Thyroid gland (tissue), 4 donors: ENCODE data around the gene FXYD1.

ENCODE experiments used
- POLR2A ChIP-seq, 2 donors: fragments of 450-650 bp; IDR thresholded peaks; one replicate each; pipeline ENCODE4 v1.6.1; 2017; ENCODE audit warnings: antibody characterized with exemption in 2 of 2, mild to moderate bottlenecking in 2 of 2, moderate library complexity in 1 of 2
- TF ChIP-seq, protein P1 (sequence below), 6 experiments: fragments of 200-600 bp in 3 of 6; fragments of 450-650 bp in 3 of 6; sonication (generic) in 3 of 6; IDR thresholded peaks; one replicate each; pipeline ENCODE4 v1.5.1; 2016 to 2019; ENCODE audit warnings: antibody characterized with exemption in 6 of 6, mild to moderate bottlenecking in 2 of 6, inconsistent platforms in 1 of 6, moderate library complexity in 1 of 6

- TF ChIP-seq, protein P1, sequence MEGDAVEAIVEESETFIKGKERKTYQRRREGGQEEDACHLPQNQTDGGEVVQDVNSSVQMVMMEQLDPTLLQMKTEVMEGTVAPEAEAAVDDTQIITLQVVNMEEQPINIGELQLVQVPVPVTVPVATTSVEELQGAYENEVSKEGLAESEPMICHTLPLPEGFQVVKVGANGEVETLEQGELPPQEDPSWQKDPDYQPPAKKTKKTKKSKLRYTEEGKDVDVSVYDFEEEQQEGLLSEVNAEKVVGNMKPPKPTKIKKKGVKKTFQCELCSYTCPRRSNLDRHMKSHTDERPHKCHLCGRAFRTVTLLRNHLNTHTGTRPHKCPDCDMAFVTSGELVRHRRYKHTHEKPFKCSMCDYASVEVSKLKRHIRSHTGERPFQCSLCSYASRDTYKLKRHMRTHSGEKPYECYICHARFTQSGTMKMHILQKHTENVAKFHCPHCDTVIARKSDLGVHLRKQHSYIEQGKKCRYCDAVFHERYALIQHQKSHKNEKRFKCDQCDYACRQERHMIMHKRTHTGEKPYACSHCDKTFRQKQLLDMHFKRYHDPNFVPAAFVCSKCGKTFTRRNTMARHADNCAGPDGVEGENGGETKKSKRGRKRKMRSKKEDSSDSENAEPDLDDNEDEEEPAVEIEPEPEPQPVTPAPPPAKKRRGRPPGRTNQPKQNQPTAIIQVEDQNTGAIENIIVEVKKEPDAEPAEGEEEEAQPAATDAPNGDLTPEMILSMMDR (IDR thresholded peaks at IDR 0.05) = no peak
- TF ChIP-seq POLR2A (IDR thresholded peaks at IDR 0.05) = no peak
Observed at GRCh38 chr19:35184884-35185283, 46.3 kb downstream of the FXYD1 start.
